Erythroblast (primary cell): ENCODE measurements around the gene TSPAN9.

ENCODE experiments used
- GATA1 ChIP-seq: IDR thresholded peaks from 2 replicates; pipeline ENCODE4 v1.6.1; 2011; ENCODE audit warnings: low read depth, mild to moderate bottlenecking, control low read depth, low read length, moderate library complexity
- POLR2A ChIP-seq: IDR thresholded peaks from 2 replicates; pipeline ENCODE4 v1.6.1; 2011; ENCODE audit warnings: mild to moderate bottlenecking, low read length

DNA sequence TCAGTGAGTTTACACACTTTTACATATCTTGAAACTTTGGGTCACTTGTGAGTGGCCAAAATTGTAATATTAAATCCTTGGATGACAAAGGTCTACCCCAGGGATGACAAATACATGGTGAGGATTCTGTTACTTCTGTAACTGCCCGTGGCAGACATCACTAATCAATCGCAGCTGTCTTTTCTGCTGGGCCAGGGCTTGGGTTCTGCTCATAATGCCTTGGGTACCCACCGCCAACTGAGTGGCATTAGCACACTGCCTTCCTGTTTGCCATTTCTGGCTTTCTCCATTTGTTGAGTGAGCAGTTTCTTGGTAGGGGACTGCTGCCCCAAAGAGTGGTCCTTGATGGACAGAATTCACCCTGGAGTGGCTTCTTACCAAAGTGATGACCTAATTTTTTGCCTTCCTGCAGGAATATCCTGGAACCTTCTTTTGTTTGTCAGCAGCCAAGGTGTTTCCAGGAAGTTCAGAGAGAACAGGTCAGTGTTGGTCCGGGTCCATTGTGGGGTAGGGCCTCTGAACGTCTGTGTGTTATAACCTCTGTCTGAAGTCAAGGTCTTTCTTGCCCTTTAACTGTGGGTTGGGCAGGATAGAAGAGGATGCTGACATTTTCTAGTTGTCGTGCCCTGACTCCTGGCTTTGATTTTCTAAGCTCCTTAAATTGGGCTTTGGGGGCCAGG is 6.2 kb downstream of the TSPAN9 start:
- TF ChIP-seq POLR2A (no peak), GATA1 (no peak)
